Spleen (tissue), 11 donors: ENCODE measurements around the gene AOX1. TPM values are rescaled to one million over a fixed set of nuclear protein-coding genes. Genes with fewer than 3 reads are reported as not detected.

Experiments used
- DNase-seq: peaks from one replicate; pipeline ENCODE4 v3.0.0-alpha.2; 2020
- H3K27ac ChIP-seq, 8 donors: fragments of 200-600 bp; sonication (generic) in 7 of 8; 1 replicate in 4 of 8; 2 replicates in 4 of 8; pipeline versions ENCODE4 v1.5.0 to v1.8.0; 2016 to 2021; ENCODE audit warnings: inconsistent platforms in 4 of 8, mild to moderate bottlenecking in 4 of 8, moderate library complexity in 1 of 8
- H3K27me3 ChIP-seq, 7 donors: fragments of 200-600 bp; sonication (generic) in 6 of 7; replicated peaks in 1 of 7; 1 replicate in 4 of 7; 2 replicates in 3 of 7; pipeline versions ENCODE4 v1.5.0 to v1.8.0; 2016 to 2021; ENCODE audit warnings: inconsistent platforms in 3 of 7, mild to moderate bottlenecking in 1 of 7
- H3K36me3 ChIP-seq, 6 donors: fragments of 200-600 bp; sonication (generic) in 5 of 6; 1 replicate in 4 of 6; 2 replicates in 2 of 6; pipeline versions ENCODE4 v1.5.0 to v1.8.0; 2016 to 2021; ENCODE audit warnings: inconsistent platforms in 2 of 6
- H3K4me1 ChIP-seq, 6 donors: fragments of 200-600 bp; sonication (generic) in 5 of 6; 1 replicate in 3 of 6; 2 replicates in 3 of 6; pipeline versions ENCODE4 v1.5.0 to v1.8.0; 2016 to 2021; ENCODE audit warnings: inconsistent platforms in 3 of 6
- H3K4me3 ChIP-seq, 8 donors: fragments of 200-600 bp; sonication (generic) in 7 of 8; 1 replicate in 4 of 8; 2 replicates in 4 of 8; pipeline versions ENCODE4 v1.5.0 to v1.8.0; 2016 to 2021; ENCODE audit warnings: inconsistent platforms in 4 of 8, mild to moderate bottlenecking in 4 of 8, moderate library complexity in 2 of 8
- H3K9me3 ChIP-seq, 8 donors: fragments of 200-600 bp; sonication (generic) in 7 of 8; 1 replicate in 4 of 8; 2 replicates in 4 of 8; pipeline versions ENCODE4 v1.5.0 to v1.8.0; 2016 to 2021; ENCODE audit warnings: inconsistent platforms in 4 of 8
- CTCF ChIP-seq, 11 experiments: fragments of 200-600 bp in 7 of 11; fragments of 450-650 bp in 4 of 11; sonication (generic) in 4 of 11; IDR thresholded peaks in 8 of 11; conservative IDR thresholded peaks in 3 of 11; 1 replicate in 7 of 11; 2 replicates in 4 of 11; pipeline versions ENCODE4 v1.4.0 to v1.8.0; 2016 to 2021; ENCODE audit warnings: antibody characterized with exemption in 11 of 11, inconsistent platforms in 4 of 11, mild to moderate bottlenecking in 1 of 11
- POLR2A ChIP-seq, 3 donors: fragments of 450-650 bp; IDR thresholded peaks; one replicate each; pipeline ENCODE4 v1.5.1; 2017; ENCODE audit warnings: antibody characterized with exemption in 3 of 3, mild to moderate bottlenecking in 1 of 3
- POLR2AphosphoS5 ChIP-seq, 3 donors: sonication (generic); formaldehyde crosslinking; IDR thresholded peaks; one replicate each; pipeline ENCODE4 v1.5.1; 2017; ENCODE audit warnings: antibody characterized with exemption in 3 of 3
- WGBS, 5 donors: extraction: QIAGEN DNeasy Blood & Tissue Kit in 3 of 5; methylation state at CpG; one replicate each; pipeline versions ENCODE4 v1.1.5 to v1.1.7; 2013 to 2018; 5-methylcytosine and 5-hydroxymethylcytosine counted together
- intact Hi-C: fragments of 100-400 bp; cut with DNase I; formaldehyde crosslinking; loops from one replicate; pipeline ENCODE4 v1.15.0; 2023; ENCODE audit warnings: low total_unique reads
- polyA plus RNA-seq, 3 donors: library from polyadenylated mRNA; stranded (reverse); fragments of 200-250 nt; gene quantifications; one replicate each; pipeline ENCODE4 v1.2.1, GENCODE V29; 2013
- total RNA-seq, 7 donors: library from RNA; depleted of rRNA in 3 of 7; stranded (reverse); fragments of >200 nt in 3 of 7; fragmentation: NEBNext Ultra II Directional in 4 of 7; extraction: Animal tissue kit (Norgen Biotek cat#: 25700) in 4 of 7; gene quantifications; one replicate each; pipeline versions ENCODE4 v1.1.0 to v1.2.1, GENCODE V29; 2016 to 2021
- donor health status: healthy with polysubstance abuse.
- donor health status: DM: no; HTN: no; CAD: no; lungs with moderate emphysema.
- donor health status: DM: no; HTN: no; CAD: no.
- donor health status: Bipolar disorder and iron deficiency.
- donor health status: healthy.
- donor health status: DM: no; HTN: no; CAD: no.
- donor health status: DM: yes; HTN: yes; CAD: no.

The AOX1 gene
- total and polyA plus RNA-seq, 10 donors: 1.3 to 14.6 (median 5.8) TPM

- DNase-seq: no peak
- Histone ChIP-seq H3K27me3 (peaks cover 0 to 13% (median 0%) of the 10 kb centered on the region in 7 donors), H3K9me3 (no peaks in the 10 kb centered on the region), H3K27ac (peak overlapping the region in 1 of 8 donors; percentile 56), H3K36me3 (peaks cover 0 to 7% (median 0%) of the 10 kb centered on the region in 6 donors), H3K4me3 (peak overlapping the region in 7 of 8 donors; percentile 45 to 71 (median 50)), H3K4me1 (peaks cover 0 to 17% (median 14%) of the 10 kb centered on the region in 6 donors)
- intact Hi-C loops: no loop called here
- 18 to 43% (median 29%) methylated on average over 2 of the region's 2 CpGs for WGBS, 5 donors
- TF ChIP-seq POLR2AphosphoS5 (IDR thresholded peaks at IDR 0.05): no peak
- TF ChIP-seq CTCF (IDR thresholded peaks at IDR 0.05 in 8 of 11, conservative IDR thresholded peaks at IDR 0.05 in 3 of 11): no peak
Observed at GRCh38 chr2:200585340-200585729, 479 bp upstream of the AOX1 start.

GRCh38 chr2:200586644-200586975 is 796 bp downstream of the AOX1 start:
- Histone ChIP-seq H3K27ac (peak overlapping the region in 4 of 8 donors; percentile 21 to 63 (median 54)), H3K4me1 (peaks cover 0 to 17% (median 14%) of the 10 kb centered on the region in 6 donors)
- DNase-seq: no peak

GRCh38 chr2:200587007-200587616 is 1.3 kb downstream of the AOX1 start:
- intact Hi-C loops: no loop called here
- no peak overlapping the region for H3K27ac ChIP-seq
- H3K9me3 ChIP-seq: no peaks in the 10 kb centered on the region
- DNase-seq: no peak
- 90 to 93% (median 91%) methylated on average over 9 of the region's 9 CpGs for WGBS, 5 donors
- peaks cover 0 to 17% (median 14%) of the 10 kb centered on the region in 6 donors for H3K4me1 ChIP-seq
- no peak overlapping the region for H3K4me3 ChIP-seq
- H3K36me3 ChIP-seq: peaks cover 0 to 3% (median 0%) of the 10 kb centered on the region in 6 donors
- TF ChIP-seq POLR2AphosphoS5 (IDR thresholded peaks at IDR 0.05) (no peak), POLR2A (IDR thresholded peaks at IDR 0.05) (no peak), CTCF (IDR thresholded peaks at IDR 0.05 in 8 of 11, conservative IDR thresholded peaks at IDR 0.05 in 3 of 11) (no peak)
- H3K27me3 ChIP-seq: peaks cover 0 to 13% (median 0%) of the 10 kb centered on the region in 7 donors

More at GRCh38 chr2:200586644-200586975, 796 bp downstream of the AOX1 start:
- H3K36me3 ChIP-seq: peaks cover 0 to 3% (median 0%) of the 10 kb centered on the region in 6 donors
- H3K27me3 ChIP-seq: peaks cover 0 to 13% (median 0%) of the 10 kb centered on the region in 7 donors
- peak overlapping the region in 5 of 8 donors; percentile 34 to 71 (median 50) for H3K4me3 ChIP-seq
- 64 to 75% (median 73%) methylated on average over 9 of the region's 9 CpGs for WGBS, 5 donors
- no peak for TF ChIP-seq CTCF (IDR thresholded peaks at IDR 0.05 in 8 of 11, conservative IDR thresholded peaks at IDR 0.05 in 3 of 11)
- no peak for TF ChIP-seq POLR2A (IDR thresholded peaks at IDR 0.05)
- H3K9me3 ChIP-seq: no peaks in the 10 kb centered on the region
- intact Hi-C loops: no loop called here

DNA sequence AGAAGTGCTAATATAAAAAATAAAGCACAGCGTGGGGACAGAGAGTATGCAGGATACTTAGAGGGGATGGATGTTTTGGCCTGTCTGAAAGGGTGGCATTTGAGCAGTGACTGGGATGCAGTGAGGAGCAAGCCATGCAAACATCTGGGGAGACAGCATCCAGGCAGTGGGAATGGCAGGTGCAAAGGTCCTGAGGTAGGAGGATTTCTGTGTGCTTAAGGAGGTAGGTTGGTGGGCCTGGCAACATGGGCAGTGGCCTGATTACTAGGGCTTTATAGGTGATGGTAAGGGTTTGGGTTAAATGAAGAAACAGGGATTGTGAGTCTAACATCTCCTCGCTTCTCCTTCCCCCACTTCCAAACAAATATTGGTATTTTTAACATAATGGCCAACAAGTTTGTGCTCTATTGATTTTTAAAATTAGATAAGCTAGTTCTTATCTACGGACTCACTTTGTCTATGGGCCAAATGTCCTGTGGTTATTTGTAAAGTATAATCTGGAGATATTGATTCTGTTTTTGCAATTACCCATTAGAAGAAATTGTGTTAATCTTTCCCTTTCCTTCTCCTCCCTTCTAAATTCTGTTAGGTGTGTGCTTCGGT is 2.4 kb downstream of the AOX1 start:
- H3K4me3 ChIP-seq: no peak overlapping the region
- peaks cover 0 to 17% (median 14%) of the 10 kb centered on the region in 6 donors for H3K4me1 ChIP-seq
- H3K27me3 ChIP-seq: peaks cover 0 to 16% (median 0%) of the 10 kb centered on the region in 7 donors
- peaks cover 0 to 3% (median 0%) of the 10 kb centered on the region in 6 donors for H3K36me3 ChIP-seq
- no peak for DNase-seq
- TF ChIP-seq POLR2A (IDR thresholded peaks at IDR 0.05): no peak
- TF ChIP-seq POLR2AphosphoS5 (IDR thresholded peaks at IDR 0.05): no peak
- TF ChIP-seq CTCF (IDR thresholded peaks at IDR 0.05 in 8 of 11, conservative IDR thresholded peaks at IDR 0.05 in 3 of 11): no peak
- WGBS, 5 donors: 90 to 92% (median 91%) methylated on average over 4 of the region's 4 CpGs
- intact Hi-C loops: no loop called here
- no peaks in the 10 kb centered on the region for H3K9me3 ChIP-seq
- H3K27ac ChIP-seq: no peak overlapping the region
